ENCODE results near the gene ITPRID1. TPM values are rescaled to one million over a fixed set of nuclear protein-coding genes. Genes with fewer than 3 reads are reported as not detected.

ITPRID1 gene
- total and polyA plus RNA-seq, 7 donors, result 0.60 to 0.71 TPM; not detected in 5

GRCh38 chr7:31688996-31689395, 175.1 kb downstream of the ITPRID1 start:
- TF ChIP-seq POLR2AphosphoS5 (IDR thresholded peaks at IDR 0.05), result no peak
- no peak for TF ChIP-seq CTCF (IDR thresholded peaks at IDR 0.05)
- no peak for TF ChIP-seq EP300 (IDR thresholded peaks at IDR 0.05)
- TF ChIP-seq POLR2A (IDR thresholded peaks at IDR 0.05), result no peak
- Histone ChIP-seq H3K36me3 (no peaks in the 10 kb centered on the region), H3K9me3 (no peaks in the 10 kb centered on the region), H3K27ac (no peak overlapping the region), H3K4me1 (no peaks in the 10 kb centered on the region), H3K4me3 (no peak overlapping the region), H3K27me3 (no peaks in the 10 kb centered on the region)
- WGBS, 2 donors, result 39 to 47% methylated on average over 2 of the region's 2 CpGs
- intact Hi-C loops (cut with DNase I), result no loop called here
- no peak for DNase-seq

GRCh38 chr7:31690935-31691334, 177.0 kb downstream of the ITPRID1 start:
- H3K27ac ChIP-seq, result no peak overlapping the region
- no peak for DNase-seq
- no peak overlapping the region for H3K4me3 ChIP-seq
- no peaks in the 10 kb centered on the region for H3K36me3 ChIP-seq
- intact Hi-C loops (cut with DNase I), result no loop called here
- WGBS, 2 donors, result 16 to 49% methylated on average over 2 of the region's 2 CpGs
- no peaks in the 10 kb centered on the region for H3K9me3 ChIP-seq
- no peaks in the 10 kb centered on the region for H3K4me1 ChIP-seq
- no peaks in the 10 kb centered on the region for H3K27me3 ChIP-seq
- TF ChIP-seq POLR2A (IDR thresholded peaks at IDR 0.05) (no peak), CTCF (IDR thresholded peaks at IDR 0.05) (no peak), EP300 (IDR thresholded peaks at IDR 0.05) (no peak), POLR2AphosphoS5 (IDR thresholded peaks at IDR 0.05) (no peak)

- no peak for TF ChIP-seq POLR2AphosphoS5 (IDR thresholded peaks at IDR 0.05)
- TF ChIP-seq POLR2A (IDR thresholded peaks at IDR 0.05), result no peak
- TF ChIP-seq EP300 (IDR thresholded peaks at IDR 0.05), result no peak
- no peak for TF ChIP-seq CTCF (IDR thresholded peaks at IDR 0.05)
- no peaks in the 10 kb centered on the region for H3K36me3 ChIP-seq
- no peak for DNase-seq
- H3K9me3 ChIP-seq, result no peaks in the 10 kb centered on the region
- no peaks in the 10 kb centered on the region for H3K4me1 ChIP-seq
- intact Hi-C loops (cut with DNase I), result no loop called here
- H3K27ac ChIP-seq, result no peak overlapping the region
- WGBS, 2 donors, result 35 to 40% methylated on average over 5 of the region's 5 CpGs
- H3K27me3 ChIP-seq, result no peaks in the 10 kb centered on the region
- no peak overlapping the region for H3K4me3 ChIP-seq
Observed at GRCh38 chr7:31692451-31692850, 178.6 kb downstream of the ITPRID1 start.

GRCh38 chr7:31692871-31693270, 179.0 kb downstream of the ITPRID1 start:
- Histone ChIP-seq H3K27me3 (no peaks in the 10 kb centered on the region), H3K4me1 (no peaks in the 10 kb centered on the region), H3K27ac (no peak overlapping the region), H3K9me3 (no peaks in the 10 kb centered on the region), H3K36me3 (no peaks in the 10 kb centered on the region), H3K4me3 (no peak overlapping the region)
- intact Hi-C loops (cut with DNase I), result no loop called here
- TF ChIP-seq POLR2A (IDR thresholded peaks at IDR 0.05) (no peak), CTCF (IDR thresholded peaks at IDR 0.05) (no peak), EP300 (IDR thresholded peaks at IDR 0.05) (no peak), POLR2AphosphoS5 (IDR thresholded peaks at IDR 0.05) (no peak)
- 54 to 60% methylated on average over 2 of the region's 2 CpGs for WGBS, 2 donors
- no peak for DNase-seq

- Histone ChIP-seq H3K9me3 (no peaks in the 10 kb centered on the region), H3K36me3 (no peaks in the 10 kb centered on the region), H3K4me3 (no peak overlapping the region), H3K4me1 (no peaks in the 10 kb centered on the region), H3K27ac (peak overlapping the region in 1 of 4 donors; percentile 3), H3K27me3 (no peaks in the 10 kb centered on the region)
- 65 to 73% methylated on average over 6 of the region's 6 CpGs for WGBS, 2 donors
- DNase-seq, result no peak
- intact Hi-C loops (cut with DNase I), result no loop called here
- TF ChIP-seq CTCF (IDR thresholded peaks at IDR 0.05) (no peak), POLR2A (IDR thresholded peaks at IDR 0.05) (no peak), EP300 (IDR thresholded peaks at IDR 0.05) (no peak), POLR2AphosphoS5 (IDR thresholded peaks at IDR 0.05) (no peak)
Observed at GRCh38 chr7:31695859-31696614, 182.1 kb downstream of the ITPRID1 start.
